ENCODE data around the gene C22orf23.
"Not testable (repeated sequence)": the region's sequence is repeated elsewhere in the genome, so short reads cannot be mapped to it uniquely, and the experiment has no call there.

C22orf23 gene

GRCh38 chr22:37982151-37982785, 28.9 kb upstream of the C22orf23 start:
- no peak for DNase-seq

GRCh38 chr22:37981282-37982011, 28.0 kb upstream of the C22orf23 start:
- DNase-seq: no peak

GRCh38 chr22:37979782-37980181, 26.4 kb upstream of the C22orf23 start:
- DNase-seq: no peak

GRCh38 chr22:37976547-37976946, 23.1 kb upstream of the C22orf23 start:
- DNase-seq: no peak

- DNase-seq: not testable (repeated sequence)
Observed at GRCh38 chr22:37976022-37976421, 22.6 kb upstream of the C22orf23 start.

- DNase-seq: no peak
Observed at GRCh38 chr22:37975153-37975552, 21.8 kb upstream of the C22orf23 start.

- DNase-seq: no peak
Observed at GRCh38 chr22:37973271-37974170, 20.1 kb upstream of the C22orf23 start.

- DNase-seq: no peak
Observed at GRCh38 chr22:37972527-37972926, 19.1 kb upstream of the C22orf23 start.

GRCh38 chr22:37971475-37972434, 18.4 kb upstream of the C22orf23 start:
- no peak for DNase-seq

GRCh38 chr22:37970864-37971263, 17.5 kb upstream of the C22orf23 start:
- no peak for DNase-seq

- DNase-seq: no peak
Observed at GRCh38 chr22:37968452-37969251, 15.3 kb upstream of the C22orf23 start.

GRCh38 chr22:37967637-37968451, 14.4 kb upstream of the C22orf23 start:
- DNase-seq: no peak

GRCh38 chr22:37967147-37967546, 13.7 kb upstream of the C22orf23 start:
- no peak for DNase-seq

GRCh38 chr22:37965940-37966664, 12.7 kb upstream of the C22orf23 start:
- no peak for DNase-seq

GRCh38 chr22:37961062-37961461, 7.7 kb upstream of the C22orf23 start:
- DNase-seq: no peak

GRCh38 chr22:37959231-37959825, 5.9 kb upstream of the C22orf23 start:
- no peak for DNase-seq

GRCh38 chr22:37957232-37957631, 3.8 kb upstream of the C22orf23 start:
- DNase-seq: no peak

GRCh38 chr22:37955825-37956397, 2.5 kb upstream of the C22orf23 start:
- not testable (repeated sequence) for DNase-seq

- no peak for DNase-seq
Observed at GRCh38 chr22:37954686-37955085, 1.3 kb upstream of the C22orf23 start.

Data from inflammatory macrophage treated with lipopolysaccharide for 4 hours (primary cell).